ENCODE measurements around the gene GPRC5D.

The GPRC5D gene

DNA sequence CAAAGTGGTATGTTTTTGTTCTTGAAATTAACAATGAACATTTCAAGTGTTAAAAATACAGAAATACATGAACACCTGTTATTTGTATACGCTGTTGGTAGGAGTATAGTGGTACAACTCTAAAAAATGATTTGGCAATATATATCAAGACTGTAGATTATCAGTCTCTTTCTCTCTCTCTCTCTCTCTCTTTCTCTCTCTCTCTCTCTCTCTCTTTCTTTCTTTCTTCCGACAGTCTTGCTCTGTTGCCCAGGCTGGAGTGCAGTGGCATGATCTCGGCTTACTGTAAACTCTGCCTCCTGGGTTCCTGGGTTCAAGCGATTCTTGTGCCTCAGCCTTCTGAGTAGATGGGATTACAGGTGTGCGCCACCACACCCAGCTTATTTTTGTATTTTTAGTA, 35.5 kb upstream of the GPRC5D start:
- TF ChIP-seq, protein P1, sequence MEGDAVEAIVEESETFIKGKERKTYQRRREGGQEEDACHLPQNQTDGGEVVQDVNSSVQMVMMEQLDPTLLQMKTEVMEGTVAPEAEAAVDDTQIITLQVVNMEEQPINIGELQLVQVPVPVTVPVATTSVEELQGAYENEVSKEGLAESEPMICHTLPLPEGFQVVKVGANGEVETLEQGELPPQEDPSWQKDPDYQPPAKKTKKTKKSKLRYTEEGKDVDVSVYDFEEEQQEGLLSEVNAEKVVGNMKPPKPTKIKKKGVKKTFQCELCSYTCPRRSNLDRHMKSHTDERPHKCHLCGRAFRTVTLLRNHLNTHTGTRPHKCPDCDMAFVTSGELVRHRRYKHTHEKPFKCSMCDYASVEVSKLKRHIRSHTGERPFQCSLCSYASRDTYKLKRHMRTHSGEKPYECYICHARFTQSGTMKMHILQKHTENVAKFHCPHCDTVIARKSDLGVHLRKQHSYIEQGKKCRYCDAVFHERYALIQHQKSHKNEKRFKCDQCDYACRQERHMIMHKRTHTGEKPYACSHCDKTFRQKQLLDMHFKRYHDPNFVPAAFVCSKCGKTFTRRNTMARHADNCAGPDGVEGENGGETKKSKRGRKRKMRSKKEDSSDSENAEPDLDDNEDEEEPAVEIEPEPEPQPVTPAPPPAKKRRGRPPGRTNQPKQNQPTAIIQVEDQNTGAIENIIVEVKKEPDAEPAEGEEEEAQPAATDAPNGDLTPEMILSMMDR (IDR thresholded peaks at IDR 0.05; ENCODE audit: extremely low read depth, missing control alignments), result no peak
- no peak for DNase-seq (ENCODE audit: low spot score)

DNA sequence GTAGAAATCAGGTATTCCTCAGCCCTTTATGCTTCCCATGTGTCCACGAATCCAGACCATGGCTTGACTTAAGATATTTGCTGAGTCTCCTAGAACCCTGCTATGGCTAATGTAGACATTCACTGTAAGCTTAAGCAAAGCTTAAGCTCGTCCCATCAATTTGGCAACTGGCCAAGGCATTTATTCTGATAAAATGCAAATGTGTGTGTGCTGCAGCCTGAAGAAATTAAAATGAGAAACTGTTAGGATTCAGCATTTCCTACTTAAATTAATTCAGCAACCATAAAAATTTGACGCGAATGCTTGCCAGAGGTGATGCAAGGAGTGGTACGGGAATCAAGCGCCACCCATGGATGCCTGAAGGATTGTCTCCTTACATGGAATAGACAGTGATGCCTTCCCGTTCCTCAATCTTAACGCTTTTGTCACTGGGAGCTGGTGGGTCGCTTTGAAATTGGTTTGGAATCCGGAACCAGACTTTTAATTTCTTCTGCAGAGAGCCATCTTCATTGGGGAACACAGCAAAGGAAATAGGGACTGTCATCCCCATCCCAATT, 34.9 kb upstream of the GPRC5D start:
- no peak for DNase-seq (ENCODE audit: low spot score)
- TF ChIP-seq, protein P1 (IDR thresholded peaks at IDR 0.05; ENCODE audit: extremely low read depth, missing control alignments), result no peak

DNA sequence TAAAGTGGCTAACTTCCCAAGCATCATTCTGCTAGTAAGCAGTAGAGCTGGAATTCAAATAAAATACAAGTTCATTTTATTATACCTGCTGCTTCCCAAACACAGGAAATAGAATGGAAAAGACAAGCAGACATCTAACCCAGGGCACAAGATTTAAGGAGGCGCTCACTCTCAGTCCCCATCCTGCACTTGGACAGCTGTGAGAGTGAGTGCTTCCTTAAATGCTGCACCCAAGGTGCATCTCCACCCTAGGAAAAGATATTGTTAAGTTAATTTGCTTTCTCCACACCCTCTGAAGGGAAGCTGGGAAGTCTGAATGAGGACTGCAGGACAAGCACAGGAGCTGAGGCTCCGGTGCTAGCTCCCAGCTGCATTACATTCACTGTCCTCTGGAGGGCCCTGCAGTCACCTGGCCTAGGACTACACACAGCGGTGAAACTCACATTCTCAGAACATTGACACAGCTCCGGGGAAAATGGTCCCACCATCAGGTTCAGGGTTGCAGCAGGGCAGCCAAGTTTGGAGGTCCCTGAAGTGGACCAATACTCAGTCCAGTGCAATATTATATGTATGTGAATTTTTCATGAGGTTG, 33.9 kb upstream of the GPRC5D start:
- DNase-seq (ENCODE audit: low spot score), result no peak
- TF ChIP-seq, protein P1 (IDR thresholded peaks at IDR 0.05; ENCODE audit: extremely low read depth, missing control alignments), result no peak

DNA sequence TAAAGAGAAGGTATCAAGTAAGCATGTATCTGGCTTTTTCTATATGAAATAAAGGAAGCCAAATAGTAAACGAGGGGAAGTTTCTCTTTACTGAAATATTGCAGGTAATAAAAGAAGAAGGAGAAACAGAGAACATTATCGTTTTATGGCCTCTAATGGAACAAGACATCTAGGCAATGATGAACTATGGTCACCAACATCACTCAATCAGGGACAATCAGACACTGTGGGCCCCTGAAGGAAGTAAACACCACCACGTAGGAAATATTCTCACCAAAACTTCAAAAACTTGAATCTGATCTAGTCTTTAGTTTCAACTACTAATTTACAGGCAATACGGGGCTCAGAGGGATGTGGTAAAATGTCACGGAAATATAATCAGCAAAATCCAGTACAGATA, 32.2 kb upstream of the GPRC5D start:
- TF ChIP-seq, protein P1 (IDR thresholded peaks at IDR 0.05; ENCODE audit: extremely low read depth, missing control alignments), result no peak
- no peak for DNase-seq (ENCODE audit: low spot score)

DNA sequence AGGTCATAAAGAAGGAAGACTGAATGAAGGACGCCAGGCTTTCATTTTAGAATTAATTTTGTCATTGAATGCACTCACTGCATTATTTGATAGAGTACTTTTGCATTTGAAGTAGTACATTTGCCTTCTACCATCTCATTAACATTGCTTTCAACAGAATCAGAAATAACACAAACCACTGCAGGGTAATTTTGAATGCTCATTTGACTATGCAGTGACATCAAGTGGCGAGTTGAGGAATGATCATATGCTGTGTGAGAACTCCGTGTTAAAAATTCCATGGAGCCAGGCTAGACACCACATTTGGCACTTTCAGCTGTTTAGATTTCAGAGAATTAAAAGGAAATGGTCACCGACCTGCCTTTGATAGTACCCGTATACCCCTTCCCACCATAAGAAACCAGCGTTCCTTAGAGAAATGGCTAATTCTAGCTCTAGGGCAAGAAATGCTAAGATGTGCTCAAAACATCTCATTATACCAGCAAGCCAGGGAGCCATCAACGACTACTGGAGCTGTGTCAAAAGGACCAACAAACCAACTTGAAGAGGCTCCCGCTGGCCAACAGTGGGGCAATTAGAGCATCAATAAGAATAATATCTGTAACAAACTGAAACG, 31.6 kb upstream of the GPRC5D start:
- no peak for DNase-seq (ENCODE audit: low spot score)

DNA sequence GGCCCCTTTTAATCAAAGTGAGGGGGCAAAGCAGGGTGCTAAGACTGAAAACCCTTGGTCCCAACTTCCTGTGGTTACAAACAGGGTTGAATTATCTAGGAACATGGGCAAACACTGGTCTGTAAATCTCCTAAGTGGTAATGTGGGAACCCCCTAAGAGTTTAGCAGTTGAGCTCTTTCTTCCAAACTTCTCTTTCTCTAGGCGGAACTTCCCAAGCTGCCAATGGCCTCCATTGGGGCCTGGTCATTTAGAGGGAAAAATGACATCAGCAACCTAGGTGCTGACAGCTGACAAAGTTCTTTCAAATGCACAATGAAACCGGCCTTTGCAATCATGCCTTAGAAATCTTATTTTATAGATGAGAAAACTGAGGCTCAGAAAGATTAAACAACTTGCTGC, 30.4 kb upstream of the GPRC5D start:
- TF ChIP-seq, protein P1 (IDR thresholded peaks at IDR 0.05; ENCODE audit: extremely low read depth, missing control alignments), result no peak
- DNase-seq (ENCODE audit: low spot score), result no peak

More for the DNA sequence above, 31.6 kb upstream of the GPRC5D start:
- TF ChIP-seq, protein P1 (IDR thresholded peaks at IDR 0.05; ENCODE audit: extremely low read depth, missing control alignments), result no peak

DNA sequence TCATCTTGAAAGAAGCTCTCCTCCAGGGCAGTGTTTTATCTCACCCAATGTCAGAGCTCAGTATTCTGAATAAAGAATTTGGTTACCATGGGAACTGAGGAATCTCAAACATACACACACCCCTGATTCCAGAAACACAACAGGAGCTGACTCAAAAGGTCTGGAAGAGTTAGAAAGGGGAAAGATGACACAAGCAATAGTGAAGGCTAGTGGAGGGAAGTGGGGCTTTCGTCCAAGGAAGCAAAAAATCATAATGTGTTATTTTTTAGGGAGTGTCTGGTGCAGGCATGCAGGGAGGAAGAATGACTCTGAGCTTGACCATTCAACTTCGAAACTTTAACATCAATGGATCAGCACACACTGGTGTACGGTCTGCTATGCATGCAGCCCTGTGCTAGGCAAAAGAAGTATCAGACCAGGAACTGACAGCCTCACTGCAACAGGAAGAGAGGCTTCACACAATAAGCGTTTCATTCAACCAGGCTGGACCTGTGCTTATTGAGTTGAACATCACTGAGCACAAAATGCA, 27.8 kb upstream of the GPRC5D start:
- DNase-seq (ENCODE audit: low spot score), result no peak
- TF ChIP-seq, protein P1 (IDR thresholded peaks at IDR 0.05; ENCODE audit: extremely low read depth, missing control alignments), result no peak

Data from GM20000 (cell line).